Neural cell (in vitro differentiated cells): Measurements from ENCODE around the gene MECP2.

Experiments
- EZH2 ChIP-seq: fragments of 200-600, 300-800 bp; shearing (Covaris generic), sonication (generic); IDR thresholded peaks from 2 replicates; pipeline ENCODE4 v1.6.1; 2014; ENCODE audit warnings: antibody characterized with exemption, low read length, borderline replicate concordance, mild to moderate bottlenecking; ENCODE audit not compliant: insufficient read depth, poor library complexity, severe bottlenecking
- MXI1 ChIP-seq: fragments of 450-650 bp; conservative IDR thresholded peaks from 2 replicates; pipeline ENCODE4 v1.6.1; 2014; ENCODE audit warnings: antibody characterized with exemption, mild to moderate bottlenecking; ENCODE audit not compliant: poor library complexity, severe bottlenecking
- POLR2AphosphoS5 ChIP-seq: IDR thresholded peaks from 2 replicates; pipeline ENCODE4 v1.6.1; 2012
- RAD21 ChIP-seq: fragments of 450-650 bp; conservative IDR thresholded peaks from 2 replicates; pipeline ENCODE4 v1.6.1; 2014; ENCODE audit warnings: antibody characterized with exemption, mild to moderate bottlenecking, moderate library complexity
- REST ChIP-seq: IDR thresholded peaks from 2 replicates; pipeline ENCODE4 v1.6.1; 2012; ENCODE audit warnings: borderline replicate concordance
- TF ChIP-seq, protein P1 (sequence below): fragments of 450-650 bp; IDR thresholded peaks from 2 replicates; pipeline ENCODE4 v1.5.1; 2014; ENCODE audit warnings: antibody characterized with exemption, mild to moderate bottlenecking, moderate library complexity; ENCODE audit not compliant: poor library complexity, severe bottlenecking

DNA sequence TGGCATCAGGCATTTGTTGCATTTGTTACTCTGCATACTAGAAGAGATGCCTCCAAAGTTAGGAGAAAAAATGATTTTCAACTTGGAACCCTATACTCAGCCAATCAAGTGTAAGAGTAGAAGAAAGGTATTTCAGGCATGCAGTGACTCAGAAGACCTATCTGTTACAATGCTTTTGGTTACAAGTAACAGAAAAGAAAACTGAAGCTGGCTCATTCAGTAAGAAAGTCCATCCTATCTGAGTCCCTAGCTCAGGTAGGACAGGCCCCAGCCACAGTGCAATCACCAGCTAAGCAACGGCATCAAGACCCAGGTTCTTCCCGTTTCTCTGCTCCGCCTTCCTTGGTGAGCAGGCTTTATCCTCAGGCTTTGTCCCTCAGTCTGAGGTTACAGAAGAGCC is 23.3 kb downstream of the MECP2 start:
- TF ChIP-seq, protein P1, sequence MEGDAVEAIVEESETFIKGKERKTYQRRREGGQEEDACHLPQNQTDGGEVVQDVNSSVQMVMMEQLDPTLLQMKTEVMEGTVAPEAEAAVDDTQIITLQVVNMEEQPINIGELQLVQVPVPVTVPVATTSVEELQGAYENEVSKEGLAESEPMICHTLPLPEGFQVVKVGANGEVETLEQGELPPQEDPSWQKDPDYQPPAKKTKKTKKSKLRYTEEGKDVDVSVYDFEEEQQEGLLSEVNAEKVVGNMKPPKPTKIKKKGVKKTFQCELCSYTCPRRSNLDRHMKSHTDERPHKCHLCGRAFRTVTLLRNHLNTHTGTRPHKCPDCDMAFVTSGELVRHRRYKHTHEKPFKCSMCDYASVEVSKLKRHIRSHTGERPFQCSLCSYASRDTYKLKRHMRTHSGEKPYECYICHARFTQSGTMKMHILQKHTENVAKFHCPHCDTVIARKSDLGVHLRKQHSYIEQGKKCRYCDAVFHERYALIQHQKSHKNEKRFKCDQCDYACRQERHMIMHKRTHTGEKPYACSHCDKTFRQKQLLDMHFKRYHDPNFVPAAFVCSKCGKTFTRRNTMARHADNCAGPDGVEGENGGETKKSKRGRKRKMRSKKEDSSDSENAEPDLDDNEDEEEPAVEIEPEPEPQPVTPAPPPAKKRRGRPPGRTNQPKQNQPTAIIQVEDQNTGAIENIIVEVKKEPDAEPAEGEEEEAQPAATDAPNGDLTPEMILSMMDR = no peak
- TF ChIP-seq MXI1 = no peak
- no peak for TF ChIP-seq EZH2
- no peak for TF ChIP-seq RAD21
- TF ChIP-seq POLR2AphosphoS5 = no peak
- no peak for TF ChIP-seq REST
